ENCODE results near the gene TMEM266.

- TF ChIP-seq CTCF (IDR thresholded peaks at IDR 0.05) (no peak), POLR2A (IDR thresholded peaks at IDR 0.05) (no peak)
Observed at GRCh38 chr15:76203346-76204108, 143.7 kb downstream of the TMEM266 start.

Data from sigmoid colon (tissue), 3 donors.